ENCODE results near the gene ZNF620.
"Not testable (repeated sequence)": the region's sequence is repeated elsewhere in the genome, so short reads cannot be mapped to it uniquely, and the experiment has no call there.

ZNF620 gene

GRCh38 chr3:40505599-40506462, at the start of gene ZNF620:
TSS of gene ZNF620 (plus strand) at chr3:40506039. CDS start at chr3:40506353, 314 bp downstream.
- Histone ChIP-seq H3K4me1 (ENCODE audit: control insufficient read depth in 1 of 2, insufficient read depth in 2 of 2, low read length in 2 of 2) (peaks cover 0 to 7% of the 10 kb centered on the region in 2 donors), H3K27ac (ENCODE audit: low read length) (peak within 1 kb of the TSS; percentile 35), H3K36me3 (ENCODE audit: control insufficient read depth in 1 of 2, insufficient read depth in 2 of 2, low read length in 2 of 2) (peaks cover 0 to 11% of the 10 kb centered on the region in 2 donors), H3K4me3 (ENCODE audit: low read depth in 1 of 2, low read length in 2 of 2) (peak within 1 kb of the TSS; percentile 84 to 87), H3K9me3 (ENCODE audit: control insufficient read depth in 1 of 2, low read length in 2 of 2) (no peaks in the 10 kb centered on the region), H3K27me3 (ENCODE audit: low read depth, low read length) (no peaks in the 10 kb centered on the region)

- no peaks in the 10 kb centered on the region for H3K27me3 ChIP-seq (ENCODE audit: low read depth, low read length)
- peak overlapping the region; percentile 93 to 97 for H3K4me3 ChIP-seq (ENCODE audit: low read depth in 1 of 2, low read length in 2 of 2)
- H3K9me3 ChIP-seq (ENCODE audit: control insufficient read depth in 1 of 2, low read length in 2 of 2) = no peaks in the 10 kb centered on the region
- H3K36me3 ChIP-seq (ENCODE audit: control insufficient read depth in 1 of 2, insufficient read depth in 2 of 2, low read length in 2 of 2) = peaks cover 15 to 28% of the 10 kb centered on the region in 2 donors
- peak overlapping the region; percentile 87 for H3K27ac ChIP-seq (ENCODE audit: low read length)
- H3K4me1 ChIP-seq (ENCODE audit: control insufficient read depth in 1 of 2, insufficient read depth in 2 of 2, low read length in 2 of 2) = peaks cover 9 to 43% of the 10 kb centered on the region in 2 donors
Observed at GRCh38 chr3:40456279-40456939, 49.4 kb upstream of the ZNF620 start.

DNA sequence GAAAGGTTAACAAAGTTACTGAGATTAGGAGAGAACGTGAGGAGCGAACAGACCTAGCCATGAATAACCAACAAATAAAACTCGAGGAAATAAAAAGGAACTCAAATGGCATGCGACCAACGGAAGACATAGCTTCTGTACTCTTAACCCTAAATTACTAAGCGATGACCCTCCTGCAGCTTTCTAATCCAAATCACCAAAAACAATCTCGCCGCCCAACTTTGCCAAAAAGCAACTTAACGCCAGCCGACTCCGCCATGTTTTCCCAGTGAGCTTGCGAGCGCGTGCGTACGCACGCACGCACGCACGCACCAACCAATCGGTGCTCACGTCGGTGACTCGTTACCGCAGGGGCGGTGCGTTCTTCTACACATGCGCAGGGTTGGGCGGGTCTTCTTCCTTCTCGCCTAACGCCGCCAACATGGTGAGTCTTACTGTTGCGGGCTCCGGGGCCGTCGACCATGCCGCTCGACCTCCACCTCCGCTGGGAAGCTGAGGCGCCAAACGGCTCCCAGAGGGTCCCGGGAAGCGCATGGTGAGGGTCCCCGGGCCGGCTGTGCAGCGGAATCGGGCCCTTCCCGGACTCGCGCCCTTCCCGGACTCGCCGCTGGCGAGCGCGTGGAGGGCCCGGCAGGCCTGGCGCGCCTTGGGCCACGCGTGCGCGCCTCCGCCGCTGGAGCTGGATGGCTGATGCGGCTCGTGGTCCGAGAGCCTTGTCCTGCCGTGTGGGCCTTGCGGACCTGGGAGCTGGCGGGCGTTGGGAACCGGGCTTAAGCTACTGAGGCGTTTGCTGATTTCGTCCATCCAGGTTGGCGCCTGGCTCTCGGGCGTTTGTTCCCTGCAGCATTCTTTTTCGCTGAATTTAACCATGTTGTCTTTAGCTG, 48.7 kb upstream of the ZNF620 start, which contains the start of gene RPL14:
RPL14 (plus strand) TSS at position 400 of the 884 bp plus-strand sequence; CDS start at position 533, 133 bp downstream.
- H3K27me3 ChIP-seq (ENCODE audit: low read depth, low read length) = no peaks in the 10 kb centered on the region
- peak within 1 kb of the TSS; percentile 87 for H3K27ac ChIP-seq (ENCODE audit: low read length)
- H3K4me3 ChIP-seq (ENCODE audit: low read depth in 1 of 2, low read length in 2 of 2) = peak within 1 kb of the TSS; percentile 93 to 97
- H3K4me1 ChIP-seq (ENCODE audit: control insufficient read depth in 1 of 2, insufficient read depth in 2 of 2, low read length in 2 of 2) = peaks cover 9 to 40% of the 10 kb centered on the region in 2 donors
- H3K9me3 ChIP-seq (ENCODE audit: control insufficient read depth in 1 of 2, low read length in 2 of 2) = no peaks in the 10 kb centered on the region
- H3K36me3 ChIP-seq (ENCODE audit: control insufficient read depth in 1 of 2, insufficient read depth in 2 of 2, low read length in 2 of 2) = peaks cover 19 to 33% of the 10 kb centered on the region in 2 donors

DNA sequence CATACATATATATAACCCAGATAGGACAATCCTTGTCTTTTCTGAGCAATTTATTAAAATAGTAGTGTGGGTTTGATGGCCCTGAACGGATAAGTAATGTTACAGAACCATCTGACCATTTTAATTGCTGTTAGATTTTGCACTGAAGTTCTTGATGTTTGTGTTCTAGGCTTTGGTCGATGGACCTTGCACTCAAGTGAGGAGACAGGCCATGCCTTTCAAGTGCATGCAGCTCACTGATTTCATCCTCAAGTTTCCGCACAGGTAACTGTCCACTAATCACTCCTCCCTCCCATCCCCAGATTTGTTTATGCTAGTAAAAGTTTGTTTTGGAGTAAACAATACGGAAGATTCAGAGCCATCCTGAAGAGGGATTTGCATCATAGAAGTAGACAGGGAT, 47.4 kb upstream of the ZNF620 start:
- Histone ChIP-seq H3K36me3 (ENCODE audit: control insufficient read depth in 1 of 2, insufficient read depth in 2 of 2, low read length in 2 of 2) (peaks cover 23 to 44% of the 10 kb centered on the region in 2 donors), H3K9me3 (ENCODE audit: control insufficient read depth in 1 of 2, low read length in 2 of 2) (no peaks in the 10 kb centered on the region), H3K27me3 (ENCODE audit: low read depth, low read length) (no peaks in the 10 kb centered on the region), H3K4me3 (ENCODE audit: low read depth in 1 of 2, low read length in 2 of 2) (peak overlapping the region; percentile 93 to 97), H3K27ac (ENCODE audit: low read length) (no peak overlapping the region), H3K4me1 (ENCODE audit: control insufficient read depth in 1 of 2, insufficient read depth in 2 of 2, low read length in 2 of 2) (peaks cover 9 to 35% of the 10 kb centered on the region in 2 donors)

DNA sequence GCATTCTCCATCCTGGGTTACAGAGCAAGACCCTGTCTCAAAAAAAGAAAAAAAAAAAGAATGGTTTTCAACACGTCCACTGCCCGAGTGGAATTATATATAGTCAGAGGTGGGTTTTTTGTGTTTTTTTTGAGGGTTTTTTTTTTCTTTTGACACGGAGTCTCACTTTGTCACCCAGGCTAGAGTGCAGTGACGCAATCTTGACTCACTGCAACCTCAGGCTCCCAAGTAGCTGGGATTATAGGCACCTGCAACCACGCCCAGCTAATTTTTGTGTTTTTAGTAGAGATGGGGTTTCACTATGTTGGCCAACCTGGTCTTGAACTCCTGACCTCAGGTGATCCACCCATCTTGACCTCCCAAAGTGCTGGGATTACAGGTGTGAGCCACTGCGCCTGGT, 45.4 kb upstream of the ZNF620 start:
- not testable (repeated sequence) for H3K27me3 ChIP-seq (ENCODE audit: low read depth, low read length); H3K27ac ChIP-seq (ENCODE audit: low read length); H3K4me3 ChIP-seq (ENCODE audit: low read depth in 1 of 2, low read length in 2 of 2); H3K9me3 ChIP-seq (ENCODE audit: control insufficient read depth in 1 of 2, low read length in 2 of 2)
- peaks cover 9 to 28% of the 10 kb centered on the region in 2 donors for H3K4me1 ChIP-seq (ENCODE audit: control insufficient read depth in 1 of 2, insufficient read depth in 2 of 2, low read length in 2 of 2)
- peaks cover 29 to 59% of the 10 kb centered on the region in 2 donors for H3K36me3 ChIP-seq (ENCODE audit: control insufficient read depth in 1 of 2, insufficient read depth in 2 of 2, low read length in 2 of 2)

- H3K4me1 ChIP-seq (ENCODE audit: control insufficient read depth in 1 of 2, insufficient read depth in 2 of 2, low read length in 2 of 2) = peaks cover 9 to 26% of the 10 kb centered on the region in 2 donors
- H3K27me3 ChIP-seq (ENCODE audit: low read depth, low read length) = no peaks in the 10 kb centered on the region
- H3K36me3 ChIP-seq (ENCODE audit: control insufficient read depth in 1 of 2, insufficient read depth in 2 of 2, low read length in 2 of 2) = peaks cover 29 to 59% of the 10 kb centered on the region in 2 donors
- H3K4me3 ChIP-seq (ENCODE audit: low read depth in 1 of 2, low read length in 2 of 2) = no peak overlapping the region
- no peak overlapping the region for H3K27ac ChIP-seq (ENCODE audit: low read length)
- no peaks in the 10 kb centered on the region for H3K9me3 ChIP-seq (ENCODE audit: control insufficient read depth in 1 of 2, low read length in 2 of 2)
Observed at GRCh38 chr3:40461161-40461560, 44.7 kb upstream of the ZNF620 start.

DNA sequence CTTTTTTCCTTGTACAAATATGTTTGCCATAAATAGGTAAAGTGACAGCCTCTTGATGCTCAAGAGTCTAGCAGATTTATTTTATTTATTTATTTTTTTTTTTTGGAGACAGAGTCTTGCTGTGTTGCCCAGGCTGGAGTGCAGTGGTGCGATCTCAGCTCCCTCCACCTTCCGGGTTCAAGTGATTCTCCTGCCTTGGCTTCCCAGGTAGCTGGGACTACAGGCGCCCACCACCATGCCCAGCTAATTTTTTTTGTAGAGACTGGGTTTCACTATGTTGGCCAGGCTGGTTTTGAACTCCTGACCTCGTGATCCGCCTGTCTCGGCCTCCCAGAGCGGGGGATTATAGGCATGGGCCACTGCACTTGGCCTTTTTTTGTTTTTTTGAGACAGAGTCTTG, 43.0 kb upstream of the ZNF620 start:
- not testable (repeated sequence) for H3K27ac ChIP-seq (ENCODE audit: low read length); H3K27me3 ChIP-seq (ENCODE audit: low read depth, low read length)

DNA sequence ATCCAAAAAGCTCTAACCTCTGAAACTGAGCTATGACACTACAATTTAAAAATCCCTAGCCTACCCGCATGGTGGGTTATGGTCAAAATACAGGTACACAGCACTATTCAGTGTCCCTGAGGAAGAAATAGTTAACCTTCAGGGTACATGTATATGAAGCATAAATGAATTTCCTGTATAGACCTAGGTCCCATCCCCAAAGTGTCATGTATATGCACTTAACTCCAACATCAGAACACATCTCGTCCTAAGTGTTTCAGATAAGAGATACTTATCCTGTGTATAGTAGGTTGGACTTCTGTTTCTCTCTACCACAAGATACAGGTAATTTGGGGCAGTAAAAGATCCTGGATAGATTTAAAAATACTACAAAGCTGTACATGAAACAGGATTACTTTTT, 42.3 kb upstream of the ZNF620 start:
- Histone ChIP-seq H3K4me3 (ENCODE audit: low read depth in 1 of 2, low read length in 2 of 2) (no peak overlapping the region), H3K9me3 (ENCODE audit: control insufficient read depth in 1 of 2, low read length in 2 of 2) (no peaks in the 10 kb centered on the region), H3K36me3 (ENCODE audit: control insufficient read depth in 1 of 2, insufficient read depth in 2 of 2, low read length in 2 of 2) (peaks cover 27 to 54% of the 10 kb centered on the region in 2 donors), H3K4me1 (ENCODE audit: control insufficient read depth in 1 of 2, insufficient read depth in 2 of 2, low read length in 2 of 2) (peaks cover 3 to 12% of the 10 kb centered on the region in 2 donors), H3K27me3 (ENCODE audit: low read depth, low read length) (no peaks in the 10 kb centered on the region), H3K27ac (ENCODE audit: low read length) (no peak overlapping the region)

More for the DNA sequence above, 43.0 kb upstream of the ZNF620 start:
- not testable (repeated sequence) for H3K9me3 ChIP-seq (ENCODE audit: control insufficient read depth in 1 of 2, low read length in 2 of 2); H3K4me3 ChIP-seq (ENCODE audit: low read depth in 1 of 2, low read length in 2 of 2)
- Histone ChIP-seq H3K36me3 (ENCODE audit: control insufficient read depth in 1 of 2, insufficient read depth in 2 of 2, low read length in 2 of 2) (peaks cover 29 to 59% of the 10 kb centered on the region in 2 donors), H3K4me1 (ENCODE audit: control insufficient read depth in 1 of 2, insufficient read depth in 2 of 2, low read length in 2 of 2) (peaks cover 9 to 19% of the 10 kb centered on the region in 2 donors)

GRCh38 chr3:40464339-40465110, 41.3 kb upstream of the ZNF620 start:
- H3K4me1 ChIP-seq (ENCODE audit: control insufficient read depth in 1 of 2, insufficient read depth in 2 of 2, low read length in 2 of 2) = peaks cover 0 to 4% of the 10 kb centered on the region in 2 donors
- no peak overlapping the region for H3K27ac ChIP-seq (ENCODE audit: low read length)
- H3K27me3 ChIP-seq (ENCODE audit: low read depth, low read length) = no peaks in the 10 kb centered on the region
- no peak overlapping the region for H3K4me3 ChIP-seq (ENCODE audit: low read depth in 1 of 2, low read length in 2 of 2)
- no peaks in the 10 kb centered on the region for H3K9me3 ChIP-seq (ENCODE audit: control insufficient read depth in 1 of 2, low read length in 2 of 2)
- peaks cover 19 to 51% of the 10 kb centered on the region in 2 donors for H3K36me3 ChIP-seq (ENCODE audit: control insufficient read depth in 1 of 2, insufficient read depth in 2 of 2, low read length in 2 of 2)

DNA sequence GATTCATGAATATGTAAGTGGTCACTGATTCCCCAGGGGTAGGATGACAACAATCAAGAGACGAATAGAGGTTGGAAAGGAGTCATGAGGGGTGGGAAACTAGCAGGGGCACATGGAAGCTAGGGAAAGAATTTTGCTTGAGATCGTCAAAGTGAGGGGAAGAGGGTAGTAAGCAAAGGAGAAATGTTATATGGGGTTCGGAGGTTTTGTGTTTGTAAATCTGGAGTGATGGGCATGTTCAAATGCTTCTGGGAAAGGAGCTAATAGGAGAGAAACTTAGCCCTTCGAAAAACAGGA, 40.8 kb upstream of the ZNF620 start:
- Histone ChIP-seq H3K27ac (ENCODE audit: low read length) (no peak overlapping the region), H3K9me3 (ENCODE audit: control insufficient read depth in 1 of 2, low read length in 2 of 2) (no peaks in the 10 kb centered on the region), H3K4me1 (ENCODE audit: control insufficient read depth in 1 of 2, insufficient read depth in 2 of 2, low read length in 2 of 2) (peaks cover 0 to 4% of the 10 kb centered on the region in 2 donors), H3K4me3 (ENCODE audit: low read depth in 1 of 2, low read length in 2 of 2) (no peak overlapping the region), H3K36me3 (ENCODE audit: control insufficient read depth in 1 of 2, insufficient read depth in 2 of 2, low read length in 2 of 2) (peaks cover 19 to 47% of the 10 kb centered on the region in 2 donors), H3K27me3 (ENCODE audit: low read depth, low read length) (no peaks in the 10 kb centered on the region)

Measured in muscle layer of duodenum (tissue), 2 donors.